WERI-Rb-1 (cell line): ENCODE data around the gene ADK.
"Not testable (repeated sequence)": the region's sequence is repeated elsewhere in the genome, so short reads cannot be mapped to it uniquely, and the experiment has no call there.

ENCODE experiments used
- DNase-seq: peaks from one replicate; pipeline ENCODE4 v3.0.0-alpha.2; 2020
- H3K27ac ChIP-seq: fragments of 250-450 bp; sonication (Bioruptor Pico); 2 replicates; pipeline ENCODE4 v1.5.1; 2020; ENCODE audit warnings: mild to moderate bottlenecking, moderate library complexity
- H3K27me3 ChIP-seq: fragments of 250-450 bp; sonication (Bioruptor Pico); 2 replicates; pipeline ENCODE4 v1.5.1; 2021; ENCODE audit warnings: mild to moderate bottlenecking, low read depth, moderate library complexity; ENCODE audit not compliant: insufficient read depth, severe bottlenecking
- H3K36me3 ChIP-seq: fragments of 250-450 bp; sonication (Bioruptor Pico); 2 replicates; pipeline ENCODE4 v1.5.1; 2020; ENCODE audit warnings: mild to moderate bottlenecking, moderate library complexity
- H3K4me3 ChIP-seq: 2 replicates; pipeline ENCODE4 v1.5.1; 2011; ENCODE audit warnings: low read depth, mild to moderate bottlenecking, control low read depth, low read length
- H3K9me3 ChIP-seq: fragments of 250-450 bp; sonication (Bioruptor Pico); 2 replicates; pipeline ENCODE4 v1.5.1; 2021; ENCODE audit warnings: mild to moderate bottlenecking, moderate library complexity; ENCODE audit not compliant: severe bottlenecking
- TF ChIP-seq, protein P1 (sequence below): IDR thresholded peaks from 2 replicates; pipeline ENCODE4 v1.5.1; 2011; ENCODE audit warnings: low read depth, mild to moderate bottlenecking, control low read depth, inconsistent platforms, low read length

The ADK gene

DNA sequence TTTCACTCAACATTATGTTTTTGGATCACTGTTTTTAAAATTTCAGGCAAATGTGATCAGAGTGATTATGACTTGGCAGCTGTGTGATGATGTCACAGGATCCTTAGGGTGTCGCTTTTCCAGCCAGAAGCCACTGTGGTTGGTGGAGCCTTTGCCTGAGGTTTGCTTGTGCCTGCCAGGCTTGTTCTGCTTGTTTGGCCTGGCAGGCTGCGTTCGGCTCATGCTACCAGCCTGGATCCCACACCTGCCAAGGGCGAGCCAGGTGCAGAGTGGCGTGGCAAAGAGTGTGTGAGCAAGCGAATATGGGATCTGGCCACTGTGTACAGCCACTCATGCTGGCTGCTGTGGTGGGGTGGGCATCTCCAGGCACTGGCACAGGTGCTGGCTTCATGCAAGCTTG is 55.7 kb downstream of the ADK start:
- Histone ChIP-seq H3K4me3 (no peak overlapping the region), H3K9me3 (no peaks in the 10 kb centered on the region), H3K36me3 (peaks cover 5% of the 10 kb centered on the region), H3K27ac (no peak overlapping the region), H3K27me3 (no peaks in the 10 kb centered on the region)
- TF ChIP-seq, protein P1, sequence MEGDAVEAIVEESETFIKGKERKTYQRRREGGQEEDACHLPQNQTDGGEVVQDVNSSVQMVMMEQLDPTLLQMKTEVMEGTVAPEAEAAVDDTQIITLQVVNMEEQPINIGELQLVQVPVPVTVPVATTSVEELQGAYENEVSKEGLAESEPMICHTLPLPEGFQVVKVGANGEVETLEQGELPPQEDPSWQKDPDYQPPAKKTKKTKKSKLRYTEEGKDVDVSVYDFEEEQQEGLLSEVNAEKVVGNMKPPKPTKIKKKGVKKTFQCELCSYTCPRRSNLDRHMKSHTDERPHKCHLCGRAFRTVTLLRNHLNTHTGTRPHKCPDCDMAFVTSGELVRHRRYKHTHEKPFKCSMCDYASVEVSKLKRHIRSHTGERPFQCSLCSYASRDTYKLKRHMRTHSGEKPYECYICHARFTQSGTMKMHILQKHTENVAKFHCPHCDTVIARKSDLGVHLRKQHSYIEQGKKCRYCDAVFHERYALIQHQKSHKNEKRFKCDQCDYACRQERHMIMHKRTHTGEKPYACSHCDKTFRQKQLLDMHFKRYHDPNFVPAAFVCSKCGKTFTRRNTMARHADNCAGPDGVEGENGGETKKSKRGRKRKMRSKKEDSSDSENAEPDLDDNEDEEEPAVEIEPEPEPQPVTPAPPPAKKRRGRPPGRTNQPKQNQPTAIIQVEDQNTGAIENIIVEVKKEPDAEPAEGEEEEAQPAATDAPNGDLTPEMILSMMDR, result no peak
- DNase-seq, result no peak

DNA sequence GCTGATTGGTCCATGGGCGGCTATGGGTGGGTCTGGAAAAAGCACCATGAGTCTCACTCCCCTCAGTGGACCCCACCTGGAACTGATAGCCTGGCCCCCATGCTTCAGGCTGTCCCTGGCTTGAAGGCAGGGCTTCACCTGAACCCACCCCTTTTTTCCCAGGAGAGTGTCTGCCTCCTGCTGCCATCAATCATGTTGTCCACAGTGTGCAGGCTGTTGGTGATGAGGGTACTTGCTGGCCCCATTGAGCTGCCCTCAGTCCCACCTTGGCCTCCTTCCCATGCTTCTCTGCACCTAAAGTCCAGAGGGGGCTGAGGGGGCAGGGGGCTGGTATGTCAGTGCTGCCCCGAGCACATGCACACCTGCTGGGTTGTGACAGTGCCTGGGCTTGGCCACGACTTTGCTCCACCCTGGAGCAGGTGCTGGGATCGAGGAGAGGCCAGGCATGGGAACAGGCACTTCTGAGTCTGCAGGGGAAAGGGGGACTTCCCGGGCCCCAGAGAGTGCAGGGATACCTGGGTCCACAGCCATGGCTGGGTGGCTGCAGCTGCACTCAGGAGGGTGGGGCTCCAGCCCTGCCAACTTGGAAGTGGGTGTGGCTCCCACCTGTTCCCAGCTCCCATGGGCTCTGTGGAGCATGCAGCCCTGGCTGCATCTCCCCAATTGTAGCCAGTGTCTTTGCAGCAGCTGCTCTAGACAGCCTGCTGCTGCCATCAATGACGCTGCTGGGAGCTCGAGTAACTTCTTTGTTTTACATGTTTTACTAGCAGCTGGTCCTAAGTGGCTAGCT is 56.9 kb downstream of the ADK start:
- no peak overlapping the region for H3K4me3 ChIP-seq
- TF ChIP-seq, protein P1, result no peak
- no peaks in the 10 kb centered on the region for H3K27me3 ChIP-seq

DNA sequence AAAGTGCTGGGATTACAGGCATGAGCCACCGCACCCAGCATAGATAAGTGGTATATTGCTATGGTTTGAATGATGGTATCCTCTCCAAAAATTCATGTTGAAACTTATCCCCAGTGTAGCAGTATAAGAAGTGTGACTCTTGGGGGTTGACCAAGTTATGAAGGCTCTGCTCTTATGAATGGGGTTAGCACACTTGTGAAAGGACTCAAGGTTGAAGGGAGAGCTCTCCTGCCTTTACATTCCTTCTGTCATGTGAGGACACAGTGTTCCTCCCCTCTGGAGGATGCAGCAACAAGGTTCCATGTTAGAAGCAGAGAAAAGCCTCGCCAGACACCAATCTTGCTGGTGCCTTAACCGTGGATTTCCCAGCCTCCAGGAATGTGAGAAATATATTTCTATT is 58.0 kb downstream of the ADK start:
- Histone ChIP-seq H3K27ac (no peak overlapping the region), H3K27me3 (no peaks in the 10 kb centered on the region), H3K4me3 (no peak overlapping the region), H3K9me3 (no peaks in the 10 kb centered on the region), H3K36me3 (peaks cover 5% of the 10 kb centered on the region)
- DNase-seq, result no peak
- TF ChIP-seq, protein P1, result no peak

More for the DNA sequence above, 56.9 kb downstream of the ADK start:
- peaks cover 5% of the 10 kb centered on the region for H3K36me3 ChIP-seq
- no peak for DNase-seq
- no peak overlapping the region for H3K27ac ChIP-seq
- no peaks in the 10 kb centered on the region for H3K9me3 ChIP-seq

DNA sequence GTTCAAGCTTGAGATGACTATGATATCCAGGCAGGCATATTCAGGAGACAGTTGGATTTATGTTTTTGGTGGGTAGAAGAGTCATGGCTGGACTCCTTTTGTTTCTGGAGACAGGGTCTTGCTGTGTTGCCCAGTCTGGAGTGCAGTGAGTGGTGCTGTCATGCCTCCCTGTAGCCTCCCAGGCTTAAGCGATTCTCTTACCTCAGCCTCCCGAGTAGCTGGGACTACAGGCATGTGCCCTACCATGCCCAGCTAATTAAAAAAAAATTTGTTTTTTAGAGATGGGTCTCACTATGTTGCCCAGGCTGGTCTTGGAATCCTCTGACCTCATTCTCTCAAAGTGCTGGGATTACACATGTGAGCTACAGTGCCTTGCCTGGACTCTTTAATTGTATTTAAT is 62.0 kb downstream of the ADK start:
- DNase-seq, result no peak
- TF ChIP-seq, protein P1, result no peak
- H3K9me3 ChIP-seq, result peaks cover 3% of the 10 kb centered on the region
- H3K27ac ChIP-seq, result no peak overlapping the region
- H3K4me3 ChIP-seq, result no peak overlapping the region
- no peaks in the 10 kb centered on the region for H3K27me3 ChIP-seq
- H3K36me3 ChIP-seq, result no peaks in the 10 kb centered on the region; the same call in 1 of the 2 replicates

DNA sequence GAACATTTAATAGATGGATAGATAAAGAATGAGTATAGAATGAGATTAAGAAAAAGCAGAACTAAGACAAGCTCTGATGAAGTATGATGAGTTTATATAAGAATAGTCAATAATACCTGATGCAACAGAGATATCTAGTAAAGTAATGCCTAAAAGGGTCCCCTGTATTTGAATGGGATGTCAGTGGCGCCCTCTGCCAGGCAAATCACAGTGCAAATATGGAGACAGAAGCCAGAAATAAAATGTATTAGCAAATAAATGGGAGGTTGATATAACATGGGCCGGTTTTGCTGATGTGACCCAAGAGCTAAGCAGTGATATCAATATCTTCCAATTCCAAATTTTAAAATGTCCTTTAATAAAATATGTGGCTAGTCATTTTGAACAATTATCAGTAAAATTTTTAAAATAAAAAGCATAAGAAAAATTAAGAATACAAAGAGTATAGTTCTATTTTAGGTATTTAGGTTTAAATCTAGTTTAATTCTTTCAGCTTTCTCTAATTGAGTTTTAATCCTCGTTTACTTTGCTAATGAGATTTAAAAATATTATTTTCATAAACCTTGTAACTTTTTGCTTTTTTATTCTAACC is 62.6 kb downstream of the ADK start:
- Histone ChIP-seq H3K4me3 (no peak overlapping the region), H3K27me3 (no peaks in the 10 kb centered on the region), H3K9me3 (peaks cover 3% of the 10 kb centered on the region), H3K27ac (no peak overlapping the region), H3K36me3 (no peaks in the 10 kb centered on the region; the same call in 1 of the 2 replicates)
- TF ChIP-seq, protein P1, result peak; percentile 26; the same call in 1 of the 2 replicates
- DNase-seq, result peak; percentile 43

DNA sequence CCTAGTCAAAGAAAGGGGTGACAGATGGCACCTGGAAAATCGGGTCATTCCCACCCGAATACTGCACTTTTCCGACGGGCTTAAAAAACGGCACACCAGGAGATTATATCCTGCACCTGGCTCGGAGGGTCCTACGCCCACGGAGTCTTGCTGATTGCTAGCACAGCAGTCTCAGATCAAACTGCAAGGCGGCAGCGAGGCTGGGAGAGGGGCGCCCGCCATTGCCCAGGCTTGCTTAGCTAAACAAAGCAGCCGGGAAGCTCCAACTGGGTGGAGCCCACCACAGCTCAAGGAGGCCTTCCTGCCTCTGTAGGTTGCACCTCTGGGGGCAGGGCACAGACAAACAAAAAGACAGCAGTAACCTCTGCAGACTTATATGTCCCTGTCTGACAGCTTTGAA is 66.1 kb downstream of the ADK start:
- not testable (repeated sequence) for H3K27ac ChIP-seq, DNase-seq, H3K4me3 ChIP-seq, H3K9me3 ChIP-seq, H3K27me3 ChIP-seq, H3K36me3 ChIP-seq

DNA sequence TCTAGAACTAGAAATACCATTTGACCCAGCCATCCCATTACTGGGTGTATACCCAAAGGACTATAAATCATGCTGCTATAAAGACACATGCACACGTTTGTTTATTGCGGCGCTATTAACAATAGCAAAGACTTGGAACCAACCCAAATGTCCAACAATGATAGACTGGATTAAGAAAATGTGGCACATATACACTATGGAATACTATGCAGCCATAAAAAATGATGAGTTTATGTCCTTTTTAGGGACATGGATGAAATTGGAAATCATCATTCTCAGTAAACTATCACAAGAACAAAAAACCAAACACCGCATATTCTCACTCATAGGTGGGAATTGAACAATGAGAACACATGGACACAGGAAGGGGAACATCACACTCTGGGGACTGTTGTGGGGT is 71.4 kb downstream of the ADK start:
- not testable (repeated sequence) for H3K27ac ChIP-seq, H3K27me3 ChIP-seq, H3K4me3 ChIP-seq, DNase-seq, H3K9me3 ChIP-seq, H3K36me3 ChIP-seq
